PC-3 (cell line): ENCODE data around the gene ITGB3. TPM values are rescaled to one million over a fixed set of nuclear protein-coding genes. Genes with fewer than 3 reads are reported as not detected.

Source experiments
- ATAC-seq: fragments of 200-7000 bp; cut with Tn5 transposase; 2 replicates; pipeline ENCODE4 v1.9.1; 2020; ENCODE audit warnings: mild to moderate bottlenecking, moderate library complexity
- BruUV-seq: library from RNA; stranded (reverse); fragments of 400-500 nt; replicated peaks from 2 replicates; lab custom pipeline; 2021; lab: Mats Ljungman, UMichigan
- CTCF ChIA-PET: fragments of 300-600 bp; sonication (Branson Sonifier 250); formaldehyde crosslinking; loops from one replicate; lab custom pipeline; 2022; ENCODE audit warnings: antibody characterized with exemption; lab: Charles Lee
- POLR2A ChIA-PET: fragments of 300-600 bp; sonication (Branson Sonifier 250); formaldehyde crosslinking; loops from one replicate; lab custom pipeline; 2022; ENCODE audit warnings: antibody characterized with exemption; ENCODE audit not compliant: unreplicated experiment; lab: Charles Lee
- DNase-seq: peaks from one replicate; pipeline ENCODE4 v3.0.0-alpha.2; 2015
- H2AFZ ChIP-seq: fragments of 300-600 bp; sonication (generic); 2 replicates; pipeline ENCODE4 v1.6.0; 2016; ENCODE audit warnings: antibody characterized with exemption, low read length
- H3F3A ChIP-seq: fragments of 300-600 bp; sonication (generic); one replicate; pipeline ENCODE4 v1.6.0; 2017; ENCODE audit warnings: antibody characterized with exemption, low read length, control low read depth, mild to moderate bottlenecking; ENCODE audit not compliant: unreplicated experiment
- H3K27ac ChIP-seq: fragments of 300-600 bp; sonication (generic); 2 replicates; pipeline ENCODE4 v1.5.1; 2016; ENCODE audit warnings: mild to moderate bottlenecking, low read length
- H3K27me3 ChIP-seq: fragments of 300-600 bp; sonication (generic); 2 replicates; pipeline ENCODE4 v1.6.1; 2016; ENCODE audit warnings: low read length, mixed read lengths
- H3K36me3 ChIP-seq: fragments of 300-600 bp; sonication (generic); 2 replicates; pipeline ENCODE4 v1.6.1; 2016; ENCODE audit warnings: low read depth, mixed run types, low read length, mixed read lengths
- H3K4me1 ChIP-seq: fragments of 300-600 bp; sonication (generic); 2 replicates; pipeline ENCODE4 v1.5.1; 2016; ENCODE audit warnings: low read length; ENCODE audit not compliant: insufficient read depth
- H3K4me2 ChIP-seq: fragments of 300-600 bp; sonication (generic); 2 replicates; pipeline ENCODE4 v1.6.0; 2016; ENCODE audit warnings: low read length
- H3K4me3 ChIP-seq: fragments of 300-600 bp; sonication (generic); 2 replicates; pipeline ENCODE4 v1.5.1; 2016; ENCODE audit warnings: mild to moderate bottlenecking, low read length, mixed read lengths
- H3K79me2 ChIP-seq: fragments of 300-600 bp; sonication (generic); 2 replicates; pipeline ENCODE4 v1.6.1; 2017; ENCODE audit warnings: low read length, mixed read lengths
- H3K9ac ChIP-seq: fragments of 300-600 bp; sonication (generic); 2 replicates; pipeline ENCODE4 v1.6.0; 2016; ENCODE audit warnings: mild to moderate bottlenecking, low read length
- H3K9me2 ChIP-seq: fragments of 300-600 bp; sonication (generic); replicated peaks from 2 replicates; pipeline ENCODE4 v1.6.1; 2016; ENCODE audit warnings: mixed run types, low read length, mixed read lengths
- H3K9me3 ChIP-seq: fragments of 300-600 bp; sonication (generic); 2 replicates; pipeline ENCODE4 v1.6.1; 2016; ENCODE audit warnings: low read length, mixed read lengths
- H4K20me1 ChIP-seq: fragments of 300-600 bp; sonication (generic); 2 replicates; pipeline ENCODE4 v1.6.1; 2016; ENCODE audit warnings: low read length, mixed read lengths
- EZH2 ChIP-seq: fragments of 300-600 bp; sonication (generic); IDR thresholded peaks from one replicate; pipeline ENCODE4 v1.6.1; 2017; ENCODE audit warnings: antibody characterized with exemption, mild to moderate bottlenecking, low read length; ENCODE audit not compliant: unreplicated experiment
- EZH2phosphoT487 ChIP-seq: fragments of 300-600 bp; sonication (generic); IDR thresholded peaks from 2 replicates; pipeline ENCODE4 v1.6.1; 2018; ENCODE audit warnings: mild to moderate bottlenecking, antibody characterized with exemption, low read length, borderline replicate concordance
- intact Hi-C: fragments of 100-400 bp; cut with micrococcal nuclease; formaldehyde crosslinking; loops from 2 replicates; pipeline ENCODE4 v1.9.0; 2023
- total RNA-seq: library from RNA; depleted of rRNA; stranded (reverse); fragments of >200 nt; gene quantifications from 2 replicates; pipeline ENCODE4 v1.2.3, GENCODE V29; 2014
- TF ChIP-seq, protein P1 (sequence below): fragments of 300-600 bp; sonication (generic); conservative IDR thresholded peaks from 2 replicates; pipeline ENCODE4 v1.5.1; 2017; ENCODE audit warnings: antibody characterized with exemption, low read depth, mild to moderate bottlenecking, low read length

Gene ITGB3
- total RNA-seq, 1 experiment from 2014 or later: 0.36 TPM

DNA sequence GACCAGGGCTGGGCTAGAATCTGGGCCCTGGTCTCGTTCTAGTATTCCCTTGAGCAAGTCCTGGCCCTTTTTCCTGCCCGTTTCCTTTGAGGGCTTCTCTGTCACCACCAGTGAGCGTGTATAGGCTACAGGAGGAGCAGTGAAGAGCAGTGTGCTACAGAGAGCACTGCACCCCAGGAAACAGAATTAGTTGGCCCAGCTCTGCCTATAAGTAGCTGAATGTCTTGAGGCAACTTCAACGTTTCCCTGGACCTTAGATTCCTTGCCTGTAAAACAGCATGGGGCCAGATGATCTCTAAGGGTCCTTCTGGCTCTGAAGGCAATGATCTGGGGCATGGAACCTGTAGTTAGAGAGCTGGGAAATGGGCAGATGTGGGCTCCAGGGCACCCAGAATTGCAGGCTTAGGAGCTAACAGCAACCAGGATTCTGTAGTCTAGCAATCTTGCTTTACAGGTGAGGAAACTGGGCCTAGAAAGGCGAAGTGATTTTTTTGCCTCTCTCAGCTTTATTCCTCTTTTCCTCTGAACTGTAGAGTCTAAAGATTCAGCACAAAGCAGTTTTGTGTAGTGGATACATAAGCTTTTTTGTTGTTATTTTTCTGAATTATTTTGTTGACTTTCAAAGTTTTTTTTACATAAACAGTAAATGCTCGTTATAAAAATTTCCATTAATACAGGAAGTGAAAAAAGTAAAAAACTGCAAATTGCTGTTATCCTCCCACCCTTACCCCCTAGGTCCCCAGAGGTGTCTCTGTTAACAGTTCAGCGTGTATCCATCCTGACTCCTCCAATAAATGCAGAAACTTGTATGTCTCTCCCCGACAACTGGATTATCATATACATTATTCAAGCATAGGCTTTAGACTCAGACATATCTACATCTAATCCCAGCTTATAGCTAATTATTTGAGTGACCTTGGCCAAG, 46.2 kb upstream of the ITGB3 start:
- TF ChIP-seq EZH2phosphoT487 (no peak), EZH2 (no peak)
- TF ChIP-seq, protein P1, sequence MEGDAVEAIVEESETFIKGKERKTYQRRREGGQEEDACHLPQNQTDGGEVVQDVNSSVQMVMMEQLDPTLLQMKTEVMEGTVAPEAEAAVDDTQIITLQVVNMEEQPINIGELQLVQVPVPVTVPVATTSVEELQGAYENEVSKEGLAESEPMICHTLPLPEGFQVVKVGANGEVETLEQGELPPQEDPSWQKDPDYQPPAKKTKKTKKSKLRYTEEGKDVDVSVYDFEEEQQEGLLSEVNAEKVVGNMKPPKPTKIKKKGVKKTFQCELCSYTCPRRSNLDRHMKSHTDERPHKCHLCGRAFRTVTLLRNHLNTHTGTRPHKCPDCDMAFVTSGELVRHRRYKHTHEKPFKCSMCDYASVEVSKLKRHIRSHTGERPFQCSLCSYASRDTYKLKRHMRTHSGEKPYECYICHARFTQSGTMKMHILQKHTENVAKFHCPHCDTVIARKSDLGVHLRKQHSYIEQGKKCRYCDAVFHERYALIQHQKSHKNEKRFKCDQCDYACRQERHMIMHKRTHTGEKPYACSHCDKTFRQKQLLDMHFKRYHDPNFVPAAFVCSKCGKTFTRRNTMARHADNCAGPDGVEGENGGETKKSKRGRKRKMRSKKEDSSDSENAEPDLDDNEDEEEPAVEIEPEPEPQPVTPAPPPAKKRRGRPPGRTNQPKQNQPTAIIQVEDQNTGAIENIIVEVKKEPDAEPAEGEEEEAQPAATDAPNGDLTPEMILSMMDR: no peak

GRCh38 chr17:47208744-47209488, 44.7 kb upstream of the ITGB3 start, which contains the start of gene MYL4:
MYL4 (plus strand) TSS chr17:47209348; CDS start chr17:47209423, 75 bp downstream.
- no peak within 1 kb of the TSS for H2AFZ ChIP-seq
- no peak within 1 kb of the TSS for H3K4me3 ChIP-seq
- POLR2A ChIA-PET: no interaction called here
- no peak within 1 kb of the TSS for H3K9ac ChIP-seq
- H3K27me3 ChIP-seq: peaks cover 6% of the 10 kb centered on the region; the same call in 1 of the 2 replicates
- H4K20me1 ChIP-seq: no peaks in the 10 kb centered on the region
- H3K4me2 ChIP-seq: no peak within 1 kb of the TSS
- no peaks in the 10 kb centered on the region for H3K79me2 ChIP-seq
- ATAC-seq (no peak), DNase-seq (no peak)
- no peaks in the 10 kb centered on the region for H3K36me3 ChIP-seq
- TF ChIP-seq EZH2phosphoT487: no peak
- TF ChIP-seq EZH2: no peak
- TF ChIP-seq, protein P1: no peak
- H3K4me1 ChIP-seq: no peaks in the 10 kb centered on the region
- CTCF ChIA-PET: no interaction called here
- BruUV-seq: no TSS peak
- no peak within 1 kb of the TSS for H3K27ac ChIP-seq
- intact Hi-C loops: no loop called here
- no peaks in the 10 kb centered on the region for H3K9me3 ChIP-seq
- H3F3A ChIP-seq: no peaks in the 10 kb centered on the region
- H3K9me2 ChIP-seq: no peaks in the 10 kb centered on the region

More for the DNA sequence above, 46.2 kb upstream of the ITGB3 start:
- no peaks in the 10 kb centered on the region for H3K36me3 ChIP-seq
- H3K9ac ChIP-seq: no peak overlapping the region
- ChIA-PET POLR2A (no interaction called here), CTCF (interaction anchor here (0.5 kb wide), 1 partner anchor 107 kb away, joined by 4 read pairs; no protein-coding TSS in a partner anchor)
- no peak overlapping the region for H2AFZ ChIP-seq
- BruUV-seq: no TSS peak
- H3K4me2 ChIP-seq: no peak overlapping the region
- H3K4me1 ChIP-seq: no peaks in the 10 kb centered on the region
- no peak for ATAC-seq
- H3K79me2 ChIP-seq: no peaks in the 10 kb centered on the region
- H3K27me3 ChIP-seq: no peaks in the 10 kb centered on the region
- intact Hi-C loops: no loop called here
- no peaks in the 10 kb centered on the region for H3K9me3 ChIP-seq
- no peak overlapping the region for H3K4me3 ChIP-seq
- H3K9me2 ChIP-seq: no peaks in the 10 kb centered on the region
- no peaks in the 10 kb centered on the region for H4K20me1 ChIP-seq
- no peak for DNase-seq
- H3K27ac ChIP-seq: no peak overlapping the region
- H3F3A ChIP-seq: no peaks in the 10 kb centered on the region
